ENCODE measurements around the gene SMAD3. TPM values are rescaled to one million over a fixed set of nuclear protein-coding genes. Genes with fewer than 3 reads are reported as not detected.

Gene SMAD3
- total and polyA plus RNA-seq, 10 of the 15 experiments (the other 5 are each of a cell fraction or from before 2014, with no cell fraction given) = 5.6 to 43.2 (median 16.0) TPM

DNA sequence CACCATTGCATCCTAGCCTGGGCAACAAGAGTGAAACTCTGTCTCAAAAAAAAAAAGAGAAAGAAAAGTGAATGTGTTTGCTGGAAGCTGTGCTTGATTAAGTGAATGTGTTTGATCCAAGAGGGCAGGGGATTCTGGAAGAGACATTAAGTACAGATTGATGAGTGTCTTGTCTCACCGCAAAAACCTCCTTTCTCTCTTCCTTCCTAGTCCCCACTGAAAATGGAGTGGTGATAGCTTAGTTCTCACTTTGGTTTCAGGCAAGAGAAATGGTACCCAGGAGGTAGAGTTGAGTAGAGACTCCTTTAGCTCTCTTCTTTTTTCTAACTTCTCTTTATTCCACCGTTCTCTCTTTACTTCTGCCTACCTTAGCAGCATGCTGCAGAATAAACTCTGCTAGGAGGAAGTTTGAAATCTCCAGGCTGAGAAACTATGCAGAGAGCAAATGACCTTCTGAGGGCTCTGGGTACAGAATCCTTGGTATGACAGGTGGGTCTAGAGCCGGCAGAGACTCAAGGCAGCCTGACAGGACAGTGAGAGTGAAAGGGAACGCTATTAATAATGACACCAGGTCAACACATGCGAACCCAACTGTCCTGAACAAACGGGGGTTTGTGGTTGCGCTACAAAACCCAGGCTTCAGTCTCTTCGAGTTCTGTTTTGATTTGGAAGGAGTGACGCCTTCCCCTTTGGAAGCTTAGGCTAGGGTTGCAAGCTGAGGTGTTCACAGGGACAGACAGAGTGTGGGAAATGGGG, 74.9 kb downstream of the SMAD3 start (continued):
- TF ChIP-seq TCF3 (IDR thresholded peaks at IDR 0.05; ENCODE audit: borderline replicate concordance, insufficient read depth, low read depth, low read length) (peak; percentile 62; the same call in 1 of the 2 replicates), POLR2AphosphoS5 (IDR thresholded peaks at IDR 0.05; ENCODE audit: low read length) (no peak), TCF7 (IDR thresholded peaks at IDR 0.05; ENCODE audit: borderline replicate concordance) (peak; percentile 45; the same call in 1 of the 2 replicates), WRNIP1 (IDR thresholded peaks at IDR 0.05; ENCODE audit: borderline replicate concordance, low read depth, low read length) (no peak), CREB1 (IDR thresholded peaks at IDR 0.05; ENCODE audit: low read depth) (no peak; the same call in 1 of the 2 replicates), STAT1 (conservative IDR thresholded peaks at IDR 0.05) (no peak), CBFB (IDR thresholded peaks at IDR 0.05; ENCODE audit: low read depth) (peak; percentile 67; the same call in 1 of the 2 replicates), BACH1 (IDR thresholded peaks at IDR 0.05; ENCODE audit: borderline replicate concordance) (no peak), PAX5 (IDR thresholded peaks at IDR 0.05; ENCODE audit: borderline replicate concordance, low read depth, low read length) (peak; percentile 86; the same call in 1 of the 2 replicates), CBX3 (IDR thresholded peaks at IDR 0.05; ENCODE audit: borderline replicate concordance, low read depth) (no peak), ZBED1 (IDR thresholded peaks at IDR 0.05; ENCODE audit: borderline replicate concordance) (no peak; the same call in 1 of the 2 replicates), NFIC (IDR thresholded peaks at IDR 0.05; ENCODE audit: low read depth, low read length) (peak; percentile 81), IRF4 (IDR thresholded peaks at IDR 0.05; ENCODE audit: low read depth, low read length) (peak; percentile 38; the same call in 1 of the 2 replicates), JUNB (IDR thresholded peaks at IDR 0.05) (peak; percentile 70), ZSCAN29 (IDR thresholded peaks at IDR 0.05) (no peak), ZNF622 (IDR thresholded peaks at IDR 0.05) (no peak), TCF12 (IDR thresholded peaks at IDR 0.05; ENCODE audit: low read depth, low read length) (peak; percentile 69), NR2F1 (conservative IDR thresholded peaks at IDR 0.05) (0 out of 2 replicates have a peak, but pooled peaks have one; percentile 14), FOXM1 (IDR thresholded peaks at IDR 0.05; ENCODE audit: low read depth, low read length) (peak; percentile 78; the same call in 1 of the 2 replicates), TBL1XR1 (IDR thresholded peaks at IDR 0.05; ENCODE audit: low read depth, low read length) (no peak), SMC3 (IDR thresholded peaks at IDR 0.05; ENCODE audit: borderline replicate concordance, low read length) (no peak)
- TF ChIP-seq, protein P1, sequence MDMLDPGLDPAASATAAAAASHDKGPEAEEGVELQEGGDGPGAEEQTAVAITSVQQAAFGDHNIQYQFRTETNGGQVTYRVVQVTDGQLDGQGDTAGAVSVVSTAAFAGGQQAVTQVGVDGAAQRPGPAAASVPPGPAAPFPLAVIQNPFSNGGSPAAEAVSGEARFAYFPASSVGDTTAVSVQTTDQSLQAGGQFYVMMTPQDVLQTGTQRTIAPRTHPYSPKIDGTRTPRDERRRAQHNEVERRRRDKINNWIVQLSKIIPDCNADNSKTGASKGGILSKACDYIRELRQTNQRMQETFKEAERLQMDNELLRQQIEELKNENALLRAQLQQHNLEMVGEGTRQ (IDR thresholded peaks at IDR 0.05; ENCODE audit: borderline replicate concordance, low read depth, low read length) = no peak
- TF ChIP-seq, protein P2, sequence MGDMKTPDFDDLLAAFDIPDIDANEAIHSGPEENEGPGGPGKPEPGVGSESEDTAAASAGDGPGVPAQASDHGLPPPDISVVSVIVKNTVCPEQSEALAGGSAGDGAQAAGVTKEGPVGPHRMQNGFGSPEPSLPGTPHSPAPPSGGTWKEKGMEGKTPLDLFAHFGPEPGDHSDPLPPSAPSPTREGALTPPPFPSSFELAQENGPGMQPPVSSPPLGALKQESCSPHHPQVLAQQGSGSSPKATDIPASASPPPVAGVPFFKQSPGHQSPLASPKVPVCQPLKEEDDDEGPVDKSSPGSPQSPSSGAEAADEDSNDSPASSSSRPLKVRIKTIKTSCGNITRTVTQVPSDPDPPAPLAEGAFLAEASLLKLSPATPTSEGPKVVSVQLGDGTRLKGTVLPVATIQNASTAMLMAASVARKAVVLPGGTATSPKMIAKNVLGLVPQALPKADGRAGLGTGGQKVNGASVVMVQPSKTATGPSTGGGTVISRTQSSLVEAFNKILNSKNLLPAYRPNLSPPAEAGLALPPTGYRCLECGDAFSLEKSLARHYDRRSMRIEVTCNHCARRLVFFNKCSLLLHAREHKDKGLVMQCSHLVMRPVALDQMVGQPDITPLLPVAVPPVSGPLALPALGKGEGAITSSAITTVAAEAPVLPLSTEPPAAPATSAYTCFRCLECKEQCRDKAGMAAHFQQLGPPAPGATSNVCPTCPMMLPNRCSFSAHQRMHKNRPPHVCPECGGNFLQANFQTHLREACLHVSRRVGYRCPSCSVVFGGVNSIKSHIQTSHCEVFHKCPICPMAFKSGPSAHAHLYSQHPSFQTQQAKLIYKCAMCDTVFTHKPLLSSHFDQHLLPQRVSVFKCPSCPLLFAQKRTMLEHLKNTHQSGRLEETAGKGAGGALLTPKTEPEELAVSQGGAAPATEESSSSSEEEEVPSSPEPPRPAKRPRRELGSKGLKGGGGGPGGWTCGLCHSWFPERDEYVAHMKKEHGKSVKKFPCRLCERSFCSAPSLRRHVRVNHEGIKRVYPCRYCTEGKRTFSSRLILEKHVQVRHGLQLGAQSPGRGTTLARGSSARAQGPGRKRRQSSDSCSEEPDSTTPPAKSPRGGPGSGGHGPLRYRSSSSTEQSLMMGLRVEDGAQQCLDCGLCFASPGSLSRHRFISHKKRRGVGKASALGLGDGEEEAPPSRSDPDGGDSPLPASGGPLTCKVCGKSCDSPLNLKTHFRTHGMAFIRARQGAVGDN (IDR thresholded peaks at IDR 0.05) = no peak
- TF ChIP-seq, protein P3, sequence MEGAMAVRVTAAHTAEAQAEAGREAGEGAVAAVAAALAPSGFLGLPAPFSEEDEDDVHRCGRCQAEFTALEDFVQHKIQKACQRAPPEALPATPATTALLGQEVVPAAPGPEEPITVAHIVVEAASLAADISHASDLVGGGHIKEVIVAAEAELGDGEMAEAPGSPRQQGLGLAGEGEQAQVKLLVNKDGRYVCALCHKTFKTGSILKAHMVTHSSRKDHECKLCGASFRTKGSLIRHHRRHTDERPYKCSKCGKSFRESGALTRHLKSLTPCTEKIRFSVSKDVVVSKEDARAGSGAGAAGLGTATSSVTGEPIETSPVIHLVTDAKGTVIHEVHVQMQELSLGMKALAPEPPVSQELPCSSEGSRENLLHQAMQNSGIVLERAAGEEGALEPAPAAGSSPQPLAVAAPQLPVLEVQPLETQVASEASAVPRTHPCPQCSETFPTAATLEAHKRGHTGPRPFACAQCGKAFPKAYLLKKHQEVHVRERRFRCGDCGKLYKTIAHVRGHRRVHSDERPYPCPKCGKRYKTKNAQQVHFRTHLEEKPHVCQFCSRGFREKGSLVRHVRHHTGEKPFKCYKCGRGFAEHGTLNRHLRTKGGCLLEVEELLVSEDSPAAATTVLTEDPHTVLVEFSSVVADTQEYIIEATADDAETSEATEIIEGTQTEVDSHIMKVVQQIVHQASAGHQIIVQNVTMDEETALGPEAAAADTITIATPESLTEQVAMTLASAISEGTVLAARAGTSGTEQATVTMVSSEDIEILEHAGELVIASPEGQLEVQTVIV (IDR thresholded peaks at IDR 0.05; ENCODE audit: borderline replicate concordance, partially characterized antibody) = no peak
- TF ChIP-seq, protein P4, sequence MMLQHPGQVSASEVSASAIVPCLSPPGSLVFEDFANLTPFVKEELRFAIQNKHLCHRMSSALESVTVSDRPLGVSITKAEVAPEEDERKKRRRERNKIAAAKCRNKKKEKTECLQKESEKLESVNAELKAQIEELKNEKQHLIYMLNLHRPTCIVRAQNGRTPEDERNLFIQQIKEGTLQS (IDR thresholded peaks at IDR 0.05; ENCODE audit: borderline replicate concordance, extremely low read depth, low read depth, low read length) = no peak
